HepG2 (cell line): ENCODE results near the gene GLDC. TPM values are rescaled to one million over a fixed set of nuclear protein-coding genes. Genes with fewer than 3 reads are reported as not detected.

Experiments used
- AHR ChIP-seq: IDR thresholded peaks from 2 replicates; pipeline ENCODE4 v1.6.1; 2018; ENCODE audit warnings: missing genetic modification reagents, missing compliant biosample characterization
- LCORL ChIP-seq, 2 experiments: fragments of 450-650 bp in 1 of 2; sonication (generic) in 1 of 2; formaldehyde crosslinking in 1 of 2; IDR thresholded peaks; 2 replicates each; pipeline versions ENCODE4 v1.5.0 to v1.6.1; 2017 to 2020; ENCODE audit warnings: antibody characterized with exemption in 1 of 2, missing genetic modification reagents in 1 of 2
- NCOA2 ChIP-seq: sonication (generic); formaldehyde crosslinking; IDR thresholded peaks from 2 replicates; pipeline ENCODE4 v1.8.0; 2022; ENCODE audit warnings: inconsistent platforms
- ZMYM3 ChIP-seq: sonication (generic); formaldehyde crosslinking; IDR thresholded peaks from 2 replicates; pipeline ENCODE4 v1.5.1; 2020; ENCODE audit warnings: mild to moderate bottlenecking, missing genetic modification reagents
- ZNF713 ChIP-seq: sonication (generic); formaldehyde crosslinking; IDR thresholded peaks from 2 replicates; pipeline ENCODE4 v1.4.0; 2020; ENCODE audit warnings: mild to moderate bottlenecking, missing genetic modification reagents
- polyA plus RNA-seq, 8 experiments: library from polyadenylated mRNA; depleted of rRNA in 3 of 8; stranded (reverse) in 7 of 8; unstranded in 1 of 8; fragments of >200 nt; fragmentation: Illumina TruSeq in 4 of 8; extraction: Trizol in 4 of 8; gene quantifications; 2 replicates each; pipeline versions ENCODE4 v1.2.1 to v1.2.3, GENCODE V29; 2011 to 2016; ENCODE audit warnings: low read depth in 4 of 8, missing spikeins in 1 of 8, mixed read lengths in 1 of 8; ENCODE audit not compliant: insufficient read depth in 1 of 8
- total RNA-seq, 5 experiments: library from RNA; depleted of rRNA; stranded (reverse); fragments of >200 nt; fragmentation: Illumina TruSeq; extraction: Trizol; gene quantifications; 2 replicates each; pipeline ENCODE4 v1.2.3, GENCODE V29; 2016; ENCODE audit warnings: low read depth in 1 of 5
- TF ChIP-seq, protein P1 (sequence below): sonication (generic); formaldehyde crosslinking; IDR thresholded peaks from 2 replicates; pipeline ENCODE4 v1.8.1; 2023; ENCODE audit warnings: mild to moderate bottlenecking, missing genetic modification reagents, borderline replicate concordance
- TF ChIP-seq, protein P2 (sequence below): IDR thresholded peaks from 2 replicates; pipeline ENCODE4 v1.6.1; 2012; ENCODE audit warnings: low read depth, low read length, improper control_type of control experiment
- TF ChIP-seq, protein P3 (sequence below): IDR thresholded peaks from 2 replicates; pipeline ENCODE4 v1.6.1; 2016
- TF ChIP-seq, protein P4 (sequence below): sonication (generic); formaldehyde crosslinking; IDR thresholded peaks from 2 replicates; pipeline ENCODE4 v1.5.0; 2020; ENCODE audit warnings: missing genetic modification reagents
- TF ChIP-seq, protein P5 (sequence below): sonication (generic); formaldehyde crosslinking; IDR thresholded peaks from 2 replicates; pipeline ENCODE4 v1.4.0; 2020; ENCODE audit warnings: missing genetic modification reagents
- TF ChIP-seq, protein P6 (sequence below): IDR thresholded peaks from 2 replicates; pipeline ENCODE4 v1.6.1; 2016; ENCODE audit warnings: control low read depth
- TF ChIP-seq, protein P7 (sequence below): sonication (generic); formaldehyde crosslinking; IDR thresholded peaks from one replicate; pipeline ENCODE4 v1.5.1; 2020; ENCODE audit warnings: mild to moderate bottlenecking, missing genetic modification reagents; ENCODE audit errors: not compliant biosample characterization

The GLDC gene
- total and polyA plus RNA-seq, 2 of the 13 experiments (the other 11 are each of a cell fraction or from before 2014, with no cell fraction given), result 59.3 to 115 TPM

DNA sequence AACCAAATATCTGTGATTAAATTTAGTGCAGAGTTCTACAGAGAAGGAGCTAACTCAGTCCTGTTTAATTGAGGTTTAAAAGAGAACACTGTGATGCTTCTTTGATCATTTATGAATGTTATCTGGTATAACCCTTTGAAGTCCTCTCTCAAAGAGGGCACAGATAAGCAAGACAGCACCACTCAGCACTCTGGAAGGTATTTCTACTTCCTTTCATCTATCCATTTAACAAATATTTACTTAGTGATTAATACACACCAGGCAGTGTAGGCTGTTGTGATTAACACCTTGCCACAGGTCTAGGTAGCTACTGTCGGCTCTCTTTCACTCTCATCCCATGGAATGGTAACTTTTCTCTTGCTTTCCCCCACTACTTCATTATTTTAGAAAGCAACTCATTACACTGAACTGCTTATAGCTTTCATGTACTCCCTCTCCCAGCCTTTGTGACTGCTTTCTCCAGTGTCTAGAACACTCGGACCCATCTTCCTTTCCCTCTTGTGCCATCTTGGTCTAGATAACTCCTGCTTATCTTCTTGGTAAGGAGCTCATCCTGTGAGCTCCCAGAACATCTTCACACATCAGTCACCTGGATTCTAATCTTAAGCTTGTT, 54.7 kb downstream of the GLDC start (continued):
- TF ChIP-seq, protein P1, sequence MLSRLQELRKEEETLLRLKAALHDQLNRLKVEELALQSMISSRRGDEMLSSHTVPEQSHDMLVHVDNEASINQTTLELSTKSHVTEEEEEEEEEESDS (CRISPR knock-in tag), result 0 out of 2 replicates have a peak, but pooled peaks have one; percentile 60
- TF ChIP-seq AHR, result no peak
- no peak for TF ChIP-seq ZNF713 (CRISPR knock-in tag)
- TF ChIP-seq, protein P2, sequence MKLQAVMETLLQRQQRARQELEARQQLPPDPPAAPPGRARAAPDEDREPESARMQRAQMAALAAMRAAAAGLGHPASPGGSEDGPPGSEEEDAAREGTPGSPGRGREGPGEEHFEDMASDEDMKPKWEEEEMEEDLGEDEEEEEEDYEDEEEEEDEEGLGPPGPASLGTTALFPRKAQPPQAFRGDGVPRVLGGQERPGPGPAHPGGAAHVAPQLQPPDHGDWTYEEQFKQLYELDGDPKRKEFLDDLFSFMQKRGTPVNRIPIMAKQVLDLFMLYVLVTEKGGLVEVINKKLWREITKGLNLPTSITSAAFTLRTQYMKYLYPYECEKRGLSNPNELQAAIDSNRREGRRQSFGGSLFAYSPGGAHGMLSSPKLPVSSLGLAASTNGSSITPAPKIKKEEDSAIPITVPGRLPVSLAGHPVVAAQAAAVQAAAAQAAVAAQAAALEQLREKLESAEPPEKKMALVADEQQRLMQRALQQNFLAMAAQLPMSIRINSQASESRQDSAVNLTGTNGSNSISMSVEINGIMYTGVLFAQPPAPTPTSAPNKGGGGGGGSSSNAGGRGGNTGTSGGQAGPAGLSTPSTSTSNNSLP, result peak; percentile 85
- TF ChIP-seq, protein P3, sequence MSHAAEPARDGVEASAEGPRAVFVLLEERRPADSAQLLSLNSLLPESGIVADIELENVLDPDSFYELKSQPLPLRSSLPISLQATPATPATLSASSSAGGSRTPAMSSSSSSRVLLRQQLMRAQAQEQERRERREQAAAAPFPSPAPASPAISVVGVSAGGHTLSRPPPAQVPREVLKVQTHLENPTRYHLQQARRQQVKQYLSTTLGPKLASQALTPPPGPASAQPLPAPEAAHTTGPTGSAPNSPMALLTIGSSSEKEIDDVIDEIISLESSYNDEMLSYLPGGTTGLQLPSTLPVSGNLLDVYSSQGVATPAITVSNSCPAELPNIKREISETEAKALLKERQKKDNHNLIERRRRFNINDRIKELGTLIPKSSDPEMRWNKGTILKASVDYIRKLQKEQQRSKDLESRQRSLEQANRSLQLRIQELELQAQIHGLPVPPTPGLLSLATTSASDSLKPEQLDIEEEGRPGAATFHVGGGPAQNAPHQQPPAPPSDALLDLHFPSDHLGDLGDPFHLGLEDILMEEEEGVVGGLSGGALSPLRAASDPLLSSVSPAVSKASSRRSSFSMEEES (CRISPR knock-in tag), result peak; percentile 67
- TF ChIP-seq, protein P4, sequence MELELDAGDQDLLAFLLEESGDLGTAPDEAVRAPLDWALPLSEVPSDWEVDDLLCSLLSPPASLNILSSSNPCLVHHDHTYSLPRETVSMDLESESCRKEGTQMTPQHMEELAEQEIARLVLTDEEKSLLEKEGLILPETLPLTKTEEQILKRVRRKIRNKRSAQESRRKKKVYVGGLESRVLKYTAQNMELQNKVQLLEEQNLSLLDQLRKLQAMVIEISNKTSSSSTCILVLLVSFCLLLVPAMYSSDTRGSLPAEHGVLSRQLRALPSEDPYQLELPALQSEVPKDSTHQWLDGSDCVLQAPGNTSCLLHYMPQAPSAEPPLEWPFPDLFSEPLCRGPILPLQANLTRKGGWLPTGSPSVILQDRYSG (CRISPR knock-in tag), result no peak
- TF ChIP-seq ZMYM3 (CRISPR knock-in tag), result peak; percentile 37; the same call in 1 of the 2 replicates
- peak; percentile 97 for TF ChIP-seq NCOA2 (CRISPR knock-in tag)
- TF ChIP-seq, protein P5, sequence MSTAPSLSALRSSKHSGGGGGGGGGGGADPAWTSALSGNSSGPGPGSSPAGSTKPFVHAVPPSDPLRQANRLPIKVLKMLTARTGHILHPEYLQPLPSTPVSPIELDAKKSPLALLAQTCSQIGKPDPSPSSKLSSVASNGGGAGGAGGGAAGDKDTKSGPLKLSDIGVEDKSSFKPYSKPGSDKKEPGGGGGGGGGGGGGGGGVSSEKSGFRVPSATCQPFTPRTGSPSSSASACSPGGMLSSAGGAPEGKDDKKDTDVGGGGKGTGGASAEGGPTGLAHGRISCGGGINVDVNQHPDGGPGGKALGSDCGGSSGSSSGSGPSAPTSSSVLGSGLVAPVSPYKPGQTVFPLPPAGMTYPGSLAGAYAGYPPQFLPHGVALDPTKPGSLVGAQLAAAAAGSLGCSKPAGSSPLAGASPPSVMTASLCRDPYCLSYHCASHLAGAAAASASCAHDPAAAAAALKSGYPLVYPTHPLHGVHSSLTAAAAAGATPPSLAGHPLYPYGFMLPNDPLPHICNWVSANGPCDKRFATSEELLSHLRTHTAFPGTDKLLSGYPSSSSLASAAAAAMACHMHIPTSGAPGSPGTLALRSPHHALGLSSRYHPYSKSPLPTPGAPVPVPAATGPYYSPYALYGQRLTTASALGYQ (CRISPR knock-in tag), result peak; percentile 99
- no peak for TF ChIP-seq LCORL (IDR thresholded peaks at IDR 0.05)
- 0 out of 2 replicates have a peak, but pooled peaks have one; percentile 17 for TF ChIP-seq LCORL (CRISPR knock-in tag; IDR thresholded peaks at IDR 0.05)
- TF ChIP-seq, protein P6, sequence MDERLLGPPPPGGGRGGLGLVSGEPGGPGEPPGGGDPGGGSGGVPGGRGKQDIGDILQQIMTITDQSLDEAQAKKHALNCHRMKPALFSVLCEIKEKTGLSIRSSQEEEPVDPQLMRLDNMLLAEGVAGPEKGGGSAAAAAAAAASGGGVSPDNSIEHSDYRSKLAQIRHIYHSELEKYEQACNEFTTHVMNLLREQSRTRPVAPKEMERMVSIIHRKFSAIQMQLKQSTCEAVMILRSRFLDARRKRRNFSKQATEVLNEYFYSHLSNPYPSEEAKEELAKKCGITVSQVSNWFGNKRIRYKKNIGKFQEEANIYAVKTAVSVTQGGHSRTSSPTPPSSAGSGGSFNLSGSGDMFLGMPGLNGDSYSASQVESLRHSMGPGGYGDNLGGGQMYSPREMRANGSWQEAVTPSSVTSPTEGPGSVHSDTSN (CRISPR knock-in tag), result no peak
- TF ChIP-seq, protein P7, sequence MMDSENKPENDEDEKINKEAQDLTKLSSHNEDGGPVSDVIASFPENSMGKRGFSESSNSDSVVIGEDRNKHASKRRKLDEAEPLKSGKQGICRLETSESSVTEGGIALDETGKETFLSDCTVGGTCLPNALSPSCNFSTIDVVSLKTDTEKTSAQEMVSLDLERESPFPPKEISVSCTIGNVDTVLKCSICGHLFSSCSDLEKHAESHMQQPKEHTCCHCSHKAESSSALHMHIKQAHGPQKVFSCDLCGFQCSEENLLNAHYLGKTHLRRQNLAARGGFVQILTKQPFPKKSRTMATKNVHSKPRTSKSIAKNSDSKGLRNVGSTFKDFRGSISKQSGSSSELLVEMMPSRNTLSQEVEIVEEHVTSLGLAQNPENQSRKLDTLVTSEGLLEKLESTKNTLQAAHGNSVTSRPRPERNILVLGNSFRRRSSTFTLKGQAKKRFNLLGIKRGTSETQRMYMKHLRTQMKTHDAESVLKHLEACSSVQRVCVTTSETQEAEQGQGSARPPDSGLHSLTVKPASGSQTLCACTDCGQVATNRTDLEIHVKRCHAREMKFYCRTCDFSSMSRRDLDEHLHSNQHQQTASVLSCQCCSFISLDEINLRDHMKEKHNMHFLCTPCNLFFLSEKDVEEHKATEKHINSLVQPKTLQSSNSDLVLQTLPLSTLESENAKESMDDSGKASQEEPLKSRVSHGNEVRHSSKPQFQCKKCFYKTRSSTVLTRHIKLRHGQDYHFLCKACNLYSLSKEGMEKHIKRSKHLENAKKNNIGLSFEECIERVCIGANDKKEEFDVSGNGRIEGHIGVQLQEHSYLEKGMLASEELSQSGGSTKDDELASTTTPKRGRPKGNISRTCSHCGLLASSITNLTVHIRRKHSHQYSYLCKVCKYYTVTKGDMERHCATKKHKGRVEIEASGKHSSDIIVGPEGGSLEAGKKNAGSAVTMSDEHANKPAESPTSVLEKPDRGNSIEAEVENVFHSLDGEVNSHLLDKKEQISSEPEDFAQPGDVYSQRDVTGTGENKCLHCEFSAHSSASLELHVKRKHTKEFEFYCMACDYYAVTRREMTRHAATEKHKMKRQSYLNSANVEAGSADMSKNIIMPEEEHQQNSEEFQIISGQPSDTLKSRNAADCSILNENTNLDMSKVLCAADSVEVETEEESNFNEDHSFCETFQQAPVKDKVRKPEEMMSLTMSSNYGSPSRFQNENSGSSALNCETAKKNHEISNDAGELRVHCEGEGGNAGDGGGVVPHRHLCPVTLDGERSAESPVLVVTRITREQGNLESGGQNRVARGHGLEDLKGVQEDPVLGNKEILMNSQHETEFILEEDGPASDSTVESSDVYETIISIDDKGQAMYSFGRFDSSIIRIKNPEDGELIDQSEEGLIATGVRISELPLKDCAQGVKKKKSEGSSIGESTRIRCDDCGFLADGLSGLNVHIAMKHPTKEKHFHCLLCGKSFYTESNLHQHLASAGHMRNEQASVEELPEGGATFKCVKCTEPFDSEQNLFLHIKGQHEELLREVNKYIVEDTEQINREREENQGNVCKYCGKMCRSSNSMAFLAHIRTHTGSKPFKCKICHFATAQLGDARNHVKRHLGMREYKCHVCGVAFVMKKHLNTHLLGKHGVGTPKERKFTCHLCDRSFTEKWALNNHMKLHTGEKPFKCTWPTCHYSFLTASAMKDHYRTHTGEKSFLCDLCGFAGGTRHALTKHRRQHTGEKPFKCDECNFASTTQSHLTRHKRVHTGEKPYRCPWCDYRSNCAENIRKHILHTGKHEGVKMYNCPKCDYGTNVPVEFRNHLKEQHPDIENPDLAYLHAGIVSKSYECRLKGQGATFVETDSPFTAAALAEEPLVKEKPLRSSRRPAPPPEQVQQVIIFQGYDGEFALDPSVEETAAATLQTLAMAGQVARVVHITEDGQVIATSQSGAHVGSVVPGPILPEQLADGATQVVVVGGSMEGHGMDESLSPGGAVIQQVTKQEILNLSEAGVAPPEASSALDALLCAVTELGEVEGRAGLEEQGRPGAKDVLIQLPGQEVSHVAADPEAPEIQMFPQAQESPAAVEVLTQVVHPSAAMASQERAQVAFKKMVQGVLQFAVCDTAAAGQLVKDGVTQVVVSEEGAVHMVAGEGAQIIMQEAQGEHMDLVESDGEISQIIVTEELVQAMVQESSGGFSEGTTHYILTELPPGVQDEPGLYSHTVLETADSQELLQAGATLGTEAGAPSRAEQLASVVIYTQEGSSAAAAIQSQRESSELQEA (CRISPR knock-in tag), result no peak
